ENCODE data around the gene ZCCHC3.

The ZCCHC3 gene

DNA sequence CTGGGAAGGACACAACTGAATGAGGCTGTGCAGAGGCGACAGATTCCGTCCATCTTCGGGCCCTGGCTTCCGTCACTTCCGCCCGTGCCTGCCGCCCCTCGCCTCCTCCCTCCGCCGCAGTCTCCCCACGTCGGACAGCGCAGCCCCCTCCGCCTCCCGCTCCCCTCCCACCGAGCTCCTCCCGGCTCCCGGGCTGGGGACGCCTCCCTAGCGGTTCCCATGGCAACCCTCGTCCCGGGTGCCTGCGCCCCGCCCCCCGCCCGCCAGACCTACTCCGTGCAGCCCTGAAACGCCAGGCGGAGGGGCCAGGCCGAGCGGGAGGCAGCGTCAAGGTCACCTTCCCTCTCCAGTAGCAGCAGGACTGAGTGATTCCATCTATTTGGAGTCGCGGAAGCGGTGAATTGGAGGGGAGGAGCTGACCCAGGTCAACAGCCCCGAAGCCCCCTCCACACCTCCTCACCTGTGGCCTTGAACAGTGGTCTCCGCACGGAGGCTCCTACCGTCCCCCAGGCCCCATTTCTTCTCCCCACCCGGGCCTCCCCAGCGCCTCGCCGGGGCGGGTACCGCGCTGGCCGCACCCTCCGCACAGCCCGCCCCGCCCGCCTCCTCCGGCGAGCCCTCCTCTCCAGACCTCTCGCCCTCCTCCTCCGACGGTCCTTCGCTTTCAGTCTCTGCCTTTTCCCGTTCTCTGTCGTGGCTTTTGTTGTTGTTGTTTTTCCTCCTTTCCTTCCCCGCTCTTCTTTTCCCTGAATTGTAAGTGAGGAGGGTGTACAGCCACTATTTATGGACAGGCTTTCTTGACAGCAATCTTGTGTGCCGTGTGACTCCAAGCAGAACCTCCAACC, 50.5 kb downstream of the ZCCHC3 start:
- peak; percentile 73 for DNase-seq

- DNase-seq: no peak
These were observed 51.8 kb downstream of the ZCCHC3 start for GRCh38 chr20:348972-349841.

Data from CD4-positive, alpha-beta T cell treated with Interleukin-15 for 1 hour (primary cell).